DMS53 (cell line): ENCODE results near the gene TEX13A.

ENCODE experiments used
- DNase-seq: peaks from one replicate; lab custom pipeline; 2025; lab: John Stamatoyannopoulos, UW

TEX13A gene

GRCh38 chrX:105173071-105173470 is 47.4 kb downstream of the TEX13A start:
- no peak for DNase-seq
